AG20443 (cell line): ENCODE measurements around the gene TMED8.
A peak's percentile ranks its signal among the peaks of the same experiment; 100 is the strongest.
"Not testable (repeated sequence)": the region's sequence is repeated elsewhere in the genome, so short reads cannot be mapped to it uniquely, and the experiment has no call there.

Experiments used
- DNase-seq: peaks from one replicate; pipeline ENCODE4 v3.0.0; 2012; ENCODE audit warnings: low spot score, mixed read lengths

The TMED8 gene

GRCh38 chr14:77322250-77322902 is 54.5 kb downstream of the TMED8 start:
- DNase-seq: no peak

- DNase-seq: peak; percentile 95
Observed at GRCh38 chr14:77320238-77320935, 56.5 kb downstream of the TMED8 start, which contains the start of gene POMT2. Gene POMT2, minus strand, starts transcription at chr14:77320883. Its CDS starts 202 bp downstream, at chr14:77320681.

GRCh38 chr14:77319422-77319821 is 57.5 kb downstream of the TMED8 start:
- no peak for DNase-seq

- not testable (repeated sequence) for DNase-seq
Observed at GRCh38 chr14:77318756-77319155, 58.1 kb downstream of the TMED8 start.

GRCh38 chr14:77318006-77318553 is 58.8 kb downstream of the TMED8 start:
- no peak for DNase-seq

- no peak for DNase-seq
Observed at GRCh38 chr14:77316872-77317301, 60.0 kb downstream of the TMED8 start.

GRCh38 chr14:77316195-77316505 is 60.7 kb downstream of the TMED8 start:
- no peak for DNase-seq

- no peak for DNase-seq
Observed at GRCh38 chr14:77314539-77315457, 62.1 kb downstream of the TMED8 start.

- peak; percentile 67 for DNase-seq
Observed at GRCh38 chr14:77314043-77314442, 62.9 kb downstream of the TMED8 start.

GRCh38 chr14:77313371-77313770 is 63.5 kb downstream of the TMED8 start:
- no peak for DNase-seq

GRCh38 chr14:77311217-77311616 is 65.7 kb downstream of the TMED8 start:
- DNase-seq: no peak

GRCh38 chr14:77310026-77310425 is 66.9 kb downstream of the TMED8 start:
- DNase-seq: no peak

- no peak for DNase-seq
Observed at GRCh38 chr14:77309131-77309530, 67.8 kb downstream of the TMED8 start.

- peak; percentile 32 for DNase-seq
Observed at GRCh38 chr14:77306851-77307496, 69.9 kb downstream of the TMED8 start.

- DNase-seq: no peak
Observed at GRCh38 chr14:77306416-77306815, 70.5 kb downstream of the TMED8 start.

- DNase-seq: no peak
Observed at GRCh38 chr14:77305696-77306095, 71.2 kb downstream of the TMED8 start.

- peak; percentile 88 for DNase-seq
Observed at GRCh38 chr14:77303417-77304156, 73.3 kb downstream of the TMED8 start.

- peak; percentile 37 for DNase-seq
Observed at GRCh38 chr14:77302926-77303325, 74.0 kb downstream of the TMED8 start.

- peak; percentile 85 for DNase-seq
Observed at GRCh38 chr14:77301103-77301502, 75.8 kb downstream of the TMED8 start.

- no peak for DNase-seq
Observed at GRCh38 chr14:77299771-77300170, 77.1 kb downstream of the TMED8 start.

GRCh38 chr14:77296906-77297305 is 80.0 kb downstream of the TMED8 start:
- no peak for DNase-seq
